Fibroblast of skin of left quadriceps (primary cell): ENCODE results near the gene EPAS1.

Source experiments
- DNase-seq, 2 experiments: peaks; one replicate each; pipeline ENCODE4 v3.0.0-alpha.2; 2013; ENCODE audit warnings: low read depth in 2 of 2

Gene EPAS1

GRCh38 chr2:46320141-46320567, 22.9 kb downstream of the EPAS1 start:
- DNase-seq = no peak

GRCh38 chr2:46323730-46324129, 26.5 kb downstream of the EPAS1 start:
- DNase-seq = no peak

- DNase-seq = no peak
Observed at GRCh38 chr2:46325182-46325928, 28.1 kb downstream of the EPAS1 start.

GRCh38 chr2:46326231-46326980, 29.2 kb downstream of the EPAS1 start:
- DNase-seq = no peak

GRCh38 chr2:46327627-46328026, 30.4 kb downstream of the EPAS1 start:
- no peak for DNase-seq

GRCh38 chr2:46328291-46328690, 31.1 kb downstream of the EPAS1 start:
- DNase-seq = no peak

- no peak for DNase-seq
Observed at GRCh38 chr2:46328829-46329228, 31.6 kb downstream of the EPAS1 start.

GRCh38 chr2:46329340-46329739, 32.1 kb downstream of the EPAS1 start:
- DNase-seq = no peak

GRCh38 chr2:46329803-46330775, 32.9 kb downstream of the EPAS1 start:
- peak; percentile 89 to 91 for DNase-seq

GRCh38 chr2:46331109-46331766, 34.0 kb downstream of the EPAS1 start:
- DNase-seq = no peak

GRCh38 chr2:46332686-46333281, 35.6 kb downstream of the EPAS1 start:
- no peak for DNase-seq

- DNase-seq = no peak
Observed at GRCh38 chr2:46333912-46334311, 36.7 kb downstream of the EPAS1 start.

GRCh38 chr2:46334389-46335271, 37.4 kb downstream of the EPAS1 start:
- DNase-seq = peak; percentile 96 to 97

GRCh38 chr2:46335391-46336282, 38.4 kb downstream of the EPAS1 start:
- peak; percentile 61 for DNase-seq

- no peak for DNase-seq
Observed at GRCh38 chr2:46336283-46336959, 39.2 kb downstream of the EPAS1 start.

GRCh38 chr2:46337208-46337994, 40.2 kb downstream of the EPAS1 start:
- DNase-seq = no peak

- DNase-seq = no peak
Observed at GRCh38 chr2:46338674-46339073, 41.5 kb downstream of the EPAS1 start.

- DNase-seq = no peak
Observed at GRCh38 chr2:46339200-46339599, 42.0 kb downstream of the EPAS1 start.
